ENCODE measurements around the gene IFNAR1. TPM values are rescaled to one million over a fixed set of nuclear protein-coding genes. Genes with fewer than 3 reads are reported as not detected.
"Not testable (repeated sequence)": the region's sequence is repeated elsewhere in the genome, so short reads cannot be mapped to it uniquely, and the experiment has no call there.

IFNAR1 gene
- polyA plus RNA-seq, 10 donors: 18.9 to 28.0 (median 25.4) TPM

DNA sequence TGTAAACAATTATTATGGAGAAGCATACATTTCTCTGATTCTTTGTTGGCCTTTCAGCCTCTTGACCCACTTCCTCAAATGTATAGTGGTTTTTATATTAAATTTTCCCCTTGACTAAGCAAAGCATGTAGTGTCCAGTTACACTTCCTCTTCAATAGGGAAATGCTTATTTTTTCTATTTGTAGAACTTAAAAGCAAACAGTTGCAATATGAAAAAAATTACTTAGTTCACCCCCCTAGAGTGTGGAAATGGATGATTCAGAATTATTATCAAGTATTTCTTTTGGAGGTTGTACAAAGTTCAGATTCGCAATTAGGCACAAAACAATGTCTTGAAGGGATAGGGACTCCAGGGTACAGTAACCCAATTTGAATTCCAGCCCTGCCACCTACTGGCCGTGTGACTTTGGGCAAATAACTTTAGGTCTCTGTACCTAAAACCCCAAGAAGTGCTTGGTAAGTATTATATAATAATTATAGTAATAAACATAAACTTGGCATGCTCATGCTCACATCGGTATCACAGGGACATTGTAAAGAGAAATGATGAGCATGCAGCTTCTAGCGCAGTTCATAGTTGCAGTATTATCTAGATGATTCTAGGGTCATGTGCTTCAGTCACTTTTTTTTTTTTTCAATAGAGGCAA lies 49.8 kb downstream of the IFNAR1 start:
- DNase-seq: peak in 2 of 3 donors; percentile 35 to 60

DNA sequence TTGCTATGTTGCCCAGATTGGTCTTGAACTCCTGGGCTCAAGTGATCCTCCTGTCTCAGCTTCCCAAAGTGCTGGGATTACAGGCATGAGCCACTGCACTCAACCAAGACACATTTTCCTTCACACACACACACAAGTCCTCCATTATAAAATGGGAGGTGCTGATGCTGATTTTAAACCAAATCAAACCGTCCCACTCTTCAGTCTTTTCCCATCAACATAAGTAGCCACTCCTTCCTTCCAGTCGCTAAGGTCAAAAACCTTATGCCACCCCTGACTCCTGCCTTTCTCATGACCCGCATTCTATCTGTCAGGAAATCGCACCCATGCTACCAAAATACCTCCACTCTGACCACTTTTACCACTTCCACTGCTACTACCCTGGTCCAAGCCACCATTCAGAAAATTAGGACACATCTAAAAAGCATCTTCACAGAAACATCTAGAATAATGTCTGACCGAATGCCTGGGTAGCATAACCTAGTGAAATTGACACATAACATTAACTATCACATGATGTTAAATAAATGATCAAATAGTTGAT lies 50.4 kb downstream of the IFNAR1 start:
- no peak for DNase-seq

DNA sequence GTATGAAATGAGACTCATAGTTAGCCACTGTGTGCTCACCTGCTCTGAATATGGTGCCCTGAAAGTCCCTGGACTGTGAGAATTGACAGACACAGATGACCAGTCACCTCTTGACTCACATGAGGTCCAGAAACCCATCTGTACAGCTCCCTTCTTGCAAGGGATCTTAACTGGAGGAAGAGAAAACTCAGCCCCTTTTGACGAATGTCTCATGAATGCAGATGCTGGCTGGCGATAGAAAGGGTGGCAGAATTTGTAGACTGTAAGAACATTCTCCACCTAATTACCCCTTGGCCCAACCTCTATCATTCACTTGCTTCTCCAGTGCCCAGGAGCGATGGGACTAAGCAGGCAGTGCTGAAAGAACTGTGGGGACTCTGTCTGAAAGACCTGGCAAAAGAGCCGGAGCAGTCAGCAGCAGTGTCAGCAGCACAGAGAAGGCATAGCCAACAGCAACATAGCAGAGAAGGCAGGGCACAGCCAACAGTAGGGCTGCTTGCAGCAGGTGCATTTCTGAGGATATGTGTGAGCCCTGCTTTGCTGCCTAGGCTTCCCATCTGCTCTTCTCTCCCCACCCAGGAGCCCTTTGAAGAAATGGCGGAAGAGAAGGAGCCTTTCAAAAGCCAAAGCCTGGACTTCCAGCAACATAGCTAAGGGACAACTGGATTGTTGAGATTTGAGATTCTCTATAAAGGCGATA lies 52.6 kb downstream of the IFNAR1 start:
- DNase-seq: no peak

DNA sequence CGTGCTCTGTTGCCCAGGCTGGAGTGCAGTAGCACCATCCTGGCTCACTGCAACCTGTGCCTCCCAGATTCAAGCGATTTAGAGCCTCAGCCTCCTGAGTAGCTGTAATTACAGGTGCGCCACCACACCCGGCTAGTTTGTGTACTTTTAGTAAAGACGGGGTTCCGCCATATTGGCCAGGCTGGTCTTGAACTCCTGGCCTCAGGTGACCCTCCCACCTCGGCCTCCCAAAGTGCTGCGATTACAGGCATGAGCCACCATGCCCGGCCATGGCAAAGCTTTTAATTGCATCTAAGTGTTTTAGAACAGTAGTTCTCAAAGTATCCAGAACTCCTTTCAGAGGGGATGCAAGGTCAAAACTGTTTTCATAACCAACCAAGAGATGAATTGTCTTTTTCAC lies 53.3 kb downstream of the IFNAR1 start:
- no peak for DNase-seq

DNA sequence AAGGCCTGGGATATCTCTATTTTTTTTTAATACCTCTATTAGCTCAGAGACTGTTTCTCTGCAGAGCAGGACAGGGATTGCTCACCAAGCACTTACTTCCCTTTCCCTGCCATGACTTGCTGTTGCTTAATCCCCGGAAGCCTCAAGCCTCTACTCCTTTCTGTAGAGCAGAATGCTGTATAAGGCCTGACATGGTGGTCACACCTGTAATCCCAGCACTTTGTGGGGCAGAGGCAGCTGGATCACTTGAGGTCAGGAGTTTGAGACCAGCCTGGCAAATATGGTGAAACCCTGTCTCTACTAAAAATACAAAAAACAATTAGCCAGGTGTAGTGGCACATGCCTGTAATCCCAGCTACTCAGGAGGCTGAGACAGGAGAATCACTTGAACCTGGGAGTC lies 55.2 kb downstream of the IFNAR1 start:
- DNase-seq: not testable (repeated sequence)

DNA sequence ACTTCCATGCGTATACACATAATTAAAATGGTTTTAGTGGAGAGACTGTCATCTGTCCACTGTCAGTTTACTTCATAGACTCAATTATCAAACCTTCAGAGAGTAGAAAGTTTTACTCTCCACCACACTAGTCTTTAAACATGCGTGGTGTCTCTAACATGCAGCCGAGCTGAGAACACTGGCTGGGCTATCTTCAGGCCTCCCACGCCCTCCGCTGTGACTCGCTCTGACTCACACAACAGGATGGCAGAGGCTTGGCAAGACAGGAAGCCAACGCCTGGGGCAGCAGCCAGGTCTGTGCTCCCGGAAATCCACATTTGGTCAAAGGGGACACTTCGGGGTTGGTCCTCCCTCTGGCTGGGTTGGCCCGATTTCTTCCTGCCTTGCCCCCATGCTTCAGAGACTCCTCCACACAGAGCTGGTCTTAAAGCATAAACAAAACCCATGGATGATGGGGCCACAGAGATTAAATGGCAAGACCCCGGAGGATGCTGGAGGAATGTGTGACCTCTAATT lies 55.8 kb downstream of the IFNAR1 start:
- peak; percentile 60 to 82 (median 73) for DNase-seq

DNA sequence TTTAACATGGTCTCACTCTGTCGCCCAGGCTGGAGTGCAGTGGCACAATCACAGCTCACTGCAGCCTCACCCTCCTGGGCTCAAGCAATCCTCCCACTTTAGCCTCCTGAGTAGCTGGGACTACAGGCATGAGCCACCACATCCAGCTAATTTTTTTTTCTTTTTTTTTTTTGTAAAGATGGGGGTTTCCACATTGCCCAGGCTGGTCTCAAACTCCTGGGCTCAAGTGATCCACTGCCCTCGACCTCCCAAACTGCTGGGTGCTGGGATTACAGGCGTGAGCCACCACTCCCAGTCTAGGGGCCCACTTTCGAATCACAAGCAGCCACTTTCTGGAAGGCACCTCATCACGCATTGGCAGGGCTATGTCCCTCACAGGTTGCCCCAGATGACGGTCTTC lies 56.6 kb downstream of the IFNAR1 start:
- DNase-seq: not testable (repeated sequence)

DNA sequence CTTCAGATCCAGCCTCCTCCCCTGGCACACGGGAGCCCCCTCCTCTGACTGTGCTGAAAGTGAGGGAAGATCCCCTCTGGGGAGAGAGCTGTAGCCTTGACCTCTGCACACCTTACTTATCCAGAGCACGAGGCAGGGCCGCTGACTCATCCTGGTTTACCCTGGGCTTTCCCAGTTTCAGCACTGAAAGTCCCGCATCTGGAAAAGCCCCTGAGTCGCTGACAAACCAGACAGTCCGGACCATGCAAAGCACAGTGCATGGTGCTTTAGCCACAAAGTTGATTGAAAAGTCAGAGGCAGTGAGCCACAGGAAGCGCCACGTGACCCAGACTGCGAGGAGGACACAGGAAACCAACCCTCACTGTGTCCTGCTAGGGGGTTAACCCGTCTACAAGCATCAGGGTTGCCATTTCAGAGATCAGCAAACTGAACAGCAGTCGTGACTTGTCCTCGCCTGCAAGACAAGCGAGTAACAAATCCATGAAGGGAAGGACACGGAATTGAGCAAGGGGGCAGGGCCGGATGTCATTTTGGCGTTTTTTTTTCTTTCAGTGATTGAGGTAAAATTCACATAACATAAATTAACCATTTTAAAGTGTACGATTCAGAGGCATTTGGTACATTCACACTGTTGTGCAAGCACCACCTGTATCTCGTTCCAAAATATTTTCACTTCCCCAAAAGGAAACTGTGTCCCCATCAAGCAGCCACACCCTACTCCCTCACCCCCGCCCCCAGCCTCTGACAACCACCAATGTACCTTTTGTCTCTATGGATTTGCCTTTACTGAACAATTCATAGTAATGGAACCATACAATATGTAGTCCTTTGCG lies 58.5 kb downstream of the IFNAR1 start:
- peak in 1 of 3 donors; percentile 60 for DNase-seq

DNA sequence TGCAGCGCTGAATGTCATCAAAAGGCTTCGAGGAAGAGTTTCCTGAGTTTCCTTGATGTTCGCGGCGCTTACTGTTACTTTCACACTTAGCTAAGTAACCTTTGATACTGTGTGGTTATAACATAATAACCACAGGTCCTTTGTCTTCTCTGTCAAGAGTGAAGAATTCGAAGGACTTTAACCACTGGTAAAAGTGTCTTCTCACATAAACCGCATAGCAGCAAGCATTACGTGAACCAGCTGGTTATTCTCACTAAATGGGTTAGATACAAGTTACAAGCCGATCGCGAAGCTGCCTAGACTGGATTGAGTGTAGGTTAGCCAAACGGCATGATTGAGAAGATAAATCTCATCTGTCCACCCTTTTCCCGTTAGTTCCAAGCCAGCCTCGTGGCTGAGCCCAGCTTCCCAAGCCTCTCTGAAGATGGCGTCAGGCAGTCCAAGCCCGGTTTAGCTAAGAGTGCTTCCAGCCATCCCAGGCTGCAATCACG lies 60.1 kb downstream of the IFNAR1 start:
- no peak for DNase-seq

DNA sequence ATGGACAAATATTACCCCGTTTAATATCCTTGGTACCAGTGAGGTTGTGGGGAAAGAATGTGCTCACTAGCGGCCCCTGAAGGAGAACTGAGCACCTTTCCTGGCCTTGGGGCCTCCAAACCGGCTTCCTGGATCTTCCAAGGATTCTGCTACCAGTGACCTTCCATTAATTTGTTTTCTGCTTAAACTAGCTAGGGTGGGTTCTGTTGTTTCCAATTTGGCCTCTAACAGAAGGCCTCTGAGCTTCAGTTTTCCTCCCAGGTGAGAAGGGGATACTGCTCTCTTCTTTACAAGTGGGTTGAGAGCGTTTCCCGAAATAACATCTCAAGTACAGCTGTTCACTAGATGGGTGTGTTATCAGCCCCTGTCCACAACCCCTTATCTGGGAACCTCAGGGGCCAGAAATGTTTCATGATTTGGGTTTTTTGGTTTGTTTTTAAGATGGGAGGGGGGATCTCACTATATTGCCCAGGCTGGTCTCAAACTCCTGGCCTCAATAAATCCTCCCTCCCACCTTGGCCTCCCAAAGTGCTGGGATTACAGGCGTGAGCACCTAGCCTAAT lies 61.5 kb downstream of the IFNAR1 start:
- DNase-seq: no peak

DNA sequence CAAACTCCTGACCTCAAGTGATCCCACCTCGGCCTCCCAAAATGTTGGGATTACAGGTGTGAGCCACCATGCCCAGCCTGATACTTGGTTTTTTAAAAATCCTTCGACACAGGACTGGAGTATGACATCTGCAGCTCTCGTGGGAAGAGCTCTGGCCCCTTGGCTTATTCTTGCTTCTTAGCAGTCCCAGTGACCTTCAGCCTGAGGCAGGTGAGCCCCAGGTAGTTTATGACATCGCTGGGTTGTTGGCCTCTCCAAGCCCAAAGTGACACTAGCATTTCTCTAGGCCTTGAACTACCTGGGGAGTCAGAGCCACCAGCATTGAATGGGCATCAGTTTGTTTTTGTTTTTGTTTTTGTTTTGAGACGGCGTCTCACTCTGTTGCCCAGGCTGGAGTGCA lies 62.5 kb downstream of the IFNAR1 start:
- no peak for DNase-seq

DNA sequence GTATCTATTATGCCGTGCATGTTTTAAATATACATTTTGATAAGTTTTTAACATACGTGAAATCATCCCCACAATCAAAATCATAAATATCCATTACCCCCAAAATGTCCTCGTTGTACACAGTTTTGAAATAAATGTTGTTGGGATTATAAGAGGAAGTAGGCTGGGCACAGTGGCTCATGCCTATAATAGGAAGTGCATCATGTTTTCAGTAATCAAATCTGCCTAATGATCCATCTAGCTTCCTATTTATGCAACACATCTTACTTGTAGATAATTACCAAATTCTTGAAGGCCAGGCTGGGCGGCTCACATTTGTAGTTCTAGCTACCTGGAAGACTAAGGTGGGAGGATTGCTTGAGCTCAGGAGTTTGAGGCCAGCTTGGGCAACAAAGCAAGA lies 63.4 kb downstream of the IFNAR1 start:
- DNase-seq: no peak

DNA sequence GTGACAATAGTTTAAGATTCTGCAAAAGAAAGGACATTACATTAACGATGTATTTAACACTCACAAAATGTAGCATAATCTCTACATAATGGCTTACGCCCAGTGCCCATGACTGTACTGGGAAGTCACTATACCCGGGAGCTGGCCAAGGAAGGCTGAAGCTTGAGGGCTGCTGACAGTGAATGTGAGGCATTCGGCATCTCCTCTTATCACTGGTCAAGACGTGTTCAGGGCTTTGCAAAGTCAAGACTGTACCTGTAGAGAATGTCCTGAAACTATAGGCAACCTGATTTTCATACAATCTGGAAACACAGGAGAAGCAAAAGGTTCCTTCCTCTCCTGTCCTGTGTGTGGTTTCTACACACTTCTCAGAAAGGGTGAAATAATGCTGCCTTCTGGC lies 65.7 kb downstream of the IFNAR1 start:
- DNase-seq: no peak

DNA sequence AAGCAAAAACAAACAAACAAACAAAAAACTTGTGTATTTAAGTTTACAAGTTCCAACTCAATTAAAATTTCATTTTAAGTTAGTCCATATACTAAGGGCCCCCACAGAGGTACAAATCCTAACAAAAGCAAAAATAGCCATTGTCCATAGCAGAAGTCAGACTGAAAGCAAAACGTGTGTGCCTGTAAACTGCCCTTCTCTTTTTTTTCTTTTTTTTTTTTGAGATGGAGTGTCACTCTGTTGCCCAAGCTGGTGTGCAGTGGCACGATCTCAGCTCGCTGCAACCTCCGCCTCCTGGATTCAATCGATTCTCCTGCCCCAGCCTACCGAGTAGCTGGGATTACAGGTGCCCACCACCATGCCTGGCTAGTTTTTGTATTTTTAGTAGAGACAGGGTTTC lies 66.9 kb downstream of the IFNAR1 start:
- DNase-seq: no peak

DNA sequence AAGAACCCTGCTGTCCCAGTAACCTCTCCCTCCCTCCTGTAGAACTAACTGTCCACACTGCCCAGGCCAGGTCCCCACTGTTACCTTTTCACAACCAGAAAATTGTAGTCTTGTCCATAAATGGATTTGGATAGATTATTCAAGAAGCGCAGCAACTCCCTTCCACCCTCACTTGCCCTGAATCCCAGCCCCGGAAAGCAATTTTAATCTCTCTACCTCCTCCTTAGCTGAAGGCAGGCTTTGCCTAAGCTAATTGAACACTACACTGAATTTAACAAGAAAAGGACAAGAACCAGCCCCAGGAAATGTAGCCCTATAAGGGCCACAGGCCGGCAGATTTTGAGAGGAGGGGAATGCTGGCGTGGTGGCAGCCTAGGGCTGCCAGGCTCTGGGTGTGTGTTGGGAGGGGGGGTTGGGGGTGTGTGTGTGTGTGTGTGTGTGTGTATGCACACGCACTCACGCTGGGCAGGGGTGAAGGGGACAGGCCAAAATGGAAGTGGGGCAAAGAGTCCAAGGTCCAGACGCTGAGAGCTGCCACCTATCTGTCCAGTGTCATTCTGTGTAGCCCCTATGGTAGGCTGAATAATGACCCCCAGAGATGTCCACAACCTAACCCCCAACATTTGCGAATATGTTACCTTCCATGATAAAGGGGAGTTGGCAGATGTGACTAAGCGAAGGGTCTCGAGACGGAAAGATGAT lies 67.7 kb downstream of the IFNAR1 start:
- DNase-seq: no peak

DNA sequence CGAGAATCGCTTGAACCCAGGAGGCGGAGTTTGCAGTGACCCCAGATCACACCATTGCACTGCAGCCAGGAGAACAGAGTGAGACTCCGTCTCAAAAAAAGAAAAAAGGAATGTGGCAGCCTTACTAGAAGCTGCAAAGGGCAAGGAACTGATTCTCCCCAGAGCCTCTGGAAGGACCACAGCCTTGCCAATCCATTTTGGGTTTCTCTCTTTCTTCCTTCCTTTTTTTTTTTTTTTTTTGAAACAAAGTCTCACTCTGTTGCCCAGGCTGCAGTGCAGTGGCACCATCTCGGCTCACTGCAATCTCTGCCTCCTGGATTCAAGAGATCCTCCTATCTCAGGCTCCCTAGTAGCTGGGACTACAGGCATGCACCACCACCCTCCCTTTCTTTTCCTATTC lies 68.6 kb downstream of the IFNAR1 start:
- DNase-seq: no peak

DNA sequence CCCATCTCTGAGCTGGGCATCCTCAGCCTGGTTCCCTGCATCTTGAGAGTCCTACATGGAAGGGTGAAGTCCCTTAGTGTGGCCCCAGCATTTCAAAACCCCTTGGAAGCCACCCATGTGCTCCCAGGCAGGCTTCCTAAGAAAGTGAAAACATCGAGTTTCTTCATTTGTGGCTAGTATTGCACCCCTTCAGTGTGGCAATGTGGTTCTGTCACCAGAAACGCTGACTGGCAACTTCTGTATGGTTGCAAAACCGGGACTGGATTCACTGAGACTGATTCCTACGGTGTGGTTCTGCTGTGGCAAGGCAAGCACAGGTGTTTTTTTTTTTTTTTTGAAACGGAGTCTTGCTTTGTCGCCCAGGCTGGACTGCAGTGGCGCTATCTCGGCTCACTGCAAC lies 69.5 kb downstream of the IFNAR1 start:
- no peak for DNase-seq

DNA sequence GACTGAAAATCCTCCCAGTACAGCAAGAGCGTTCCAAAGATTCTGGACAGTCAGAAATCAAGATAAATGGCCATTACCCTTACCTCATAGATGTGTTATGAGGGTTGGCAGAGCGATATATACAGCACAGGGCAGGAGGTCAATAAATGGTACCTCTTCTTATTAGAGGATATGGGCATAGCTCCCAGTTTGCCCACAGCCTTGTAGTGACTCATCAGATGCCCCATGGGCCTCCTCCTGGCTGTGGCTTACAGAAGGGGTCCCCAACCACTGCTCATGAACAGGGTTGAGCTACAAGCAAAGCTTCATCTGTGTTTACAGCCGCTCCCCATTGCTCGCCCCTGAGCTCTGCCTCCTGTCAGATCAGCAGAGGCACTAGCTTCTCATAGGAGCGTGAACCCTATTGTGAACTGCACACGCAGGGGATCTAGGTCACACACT lies 71.1 kb downstream of the IFNAR1 start:
- DNase-seq: no peak

DNA sequence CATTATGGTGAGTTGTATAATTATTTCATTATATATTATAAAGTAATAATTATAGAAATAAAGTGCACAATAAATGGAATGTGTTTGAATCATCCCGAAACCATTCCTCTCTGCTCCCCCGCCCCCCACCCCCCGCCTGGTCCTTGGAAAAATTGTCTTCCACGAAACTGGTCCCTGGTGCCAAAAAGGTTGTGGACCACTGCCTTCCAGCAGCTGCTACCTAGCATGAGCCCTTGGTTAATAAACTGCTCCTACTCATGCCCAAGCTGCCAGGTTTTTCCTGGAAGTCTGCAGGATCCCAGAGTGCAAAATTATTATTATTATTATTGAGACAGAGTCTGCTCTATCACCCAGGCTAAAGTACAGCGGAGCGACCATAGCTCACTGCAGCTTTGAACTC lies 71.7 kb downstream of the IFNAR1 start:
- no peak for DNase-seq

DNA sequence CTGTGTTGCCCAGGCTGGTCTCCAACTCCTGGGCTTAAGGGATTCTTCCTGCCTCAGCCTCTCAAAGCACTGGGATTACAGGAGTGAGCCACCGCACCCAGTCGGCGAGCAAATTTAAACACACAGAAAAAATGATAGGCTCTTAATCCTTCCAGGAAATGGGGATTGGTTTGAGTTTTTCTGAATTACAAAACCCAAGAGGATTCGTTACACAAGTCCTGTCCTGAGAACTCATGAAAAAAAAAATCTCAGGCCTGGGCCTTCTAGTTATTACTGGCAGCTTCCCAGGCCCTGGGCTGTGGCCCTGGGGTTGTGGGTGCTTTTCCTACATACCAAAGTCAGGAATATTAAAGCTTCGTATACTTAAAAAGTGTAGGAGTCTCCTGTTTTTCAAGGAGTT lies 72.2 kb downstream of the IFNAR1 start:
- DNase-seq: peak in 1 of 3 donors; percentile 49

DNA sequence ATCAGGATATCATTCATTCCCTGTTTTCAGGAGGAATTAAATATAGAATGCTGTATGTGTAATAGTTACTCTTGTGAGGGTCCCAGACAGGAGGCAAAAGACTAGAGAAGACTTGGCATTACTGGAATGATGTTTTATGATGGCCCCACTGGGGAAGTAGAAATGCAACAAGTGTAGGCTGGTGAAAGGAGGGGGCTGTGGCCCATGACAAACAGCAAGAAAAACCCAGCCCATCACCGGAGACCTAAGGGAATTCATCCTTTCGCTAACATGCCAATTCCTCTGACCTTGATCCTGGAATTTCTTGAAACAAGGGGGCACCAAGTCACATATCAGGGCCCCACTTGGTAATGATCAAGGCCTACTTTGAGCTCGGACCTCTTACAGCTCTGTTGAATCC lies 72.9 kb downstream of the IFNAR1 start:
- DNase-seq: no peak
